Vagina (tissue), 2 donors: ENCODE measurements around the gene C1QTNF6.

Source experiments
- POLR2A ChIP-seq, 2 donors: fragments of 450-650 bp; IDR thresholded peaks; one replicate each; pipeline ENCODE4 v1.6.1; 2017; ENCODE audit warnings: antibody characterized with exemption in 2 of 2, mild to moderate bottlenecking in 2 of 2, moderate library complexity in 2 of 2
- TF ChIP-seq, protein P1 (sequence below), 3 experiments: fragments of 450-650 bp in 2 of 3; fragments of 200-600 bp in 1 of 3; sonication (generic) in 1 of 3; IDR thresholded peaks; one replicate each; pipeline ENCODE4 v1.5.1; 2017 to 2019; ENCODE audit warnings: antibody characterized with exemption in 3 of 3, mild to moderate bottlenecking in 2 of 3, moderate library complexity in 2 of 3

DNA sequence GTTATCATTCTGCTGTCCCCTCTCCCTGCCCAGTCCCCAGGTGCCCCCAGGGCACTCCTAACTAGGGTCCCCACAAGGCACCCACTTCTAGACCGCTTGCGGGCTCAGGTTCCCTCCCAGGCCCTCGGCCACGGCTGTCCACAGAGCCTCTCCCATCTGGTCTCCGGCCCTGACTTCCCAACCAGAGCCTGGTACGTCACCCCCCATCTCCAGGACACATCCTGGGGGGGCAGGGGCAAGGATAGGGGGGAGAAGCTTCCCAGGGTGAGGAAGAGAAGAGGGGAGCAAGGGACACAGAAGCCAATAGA lies 23.8 kb upstream of the C1QTNF6 start:
- TF ChIP-seq, protein P1, sequence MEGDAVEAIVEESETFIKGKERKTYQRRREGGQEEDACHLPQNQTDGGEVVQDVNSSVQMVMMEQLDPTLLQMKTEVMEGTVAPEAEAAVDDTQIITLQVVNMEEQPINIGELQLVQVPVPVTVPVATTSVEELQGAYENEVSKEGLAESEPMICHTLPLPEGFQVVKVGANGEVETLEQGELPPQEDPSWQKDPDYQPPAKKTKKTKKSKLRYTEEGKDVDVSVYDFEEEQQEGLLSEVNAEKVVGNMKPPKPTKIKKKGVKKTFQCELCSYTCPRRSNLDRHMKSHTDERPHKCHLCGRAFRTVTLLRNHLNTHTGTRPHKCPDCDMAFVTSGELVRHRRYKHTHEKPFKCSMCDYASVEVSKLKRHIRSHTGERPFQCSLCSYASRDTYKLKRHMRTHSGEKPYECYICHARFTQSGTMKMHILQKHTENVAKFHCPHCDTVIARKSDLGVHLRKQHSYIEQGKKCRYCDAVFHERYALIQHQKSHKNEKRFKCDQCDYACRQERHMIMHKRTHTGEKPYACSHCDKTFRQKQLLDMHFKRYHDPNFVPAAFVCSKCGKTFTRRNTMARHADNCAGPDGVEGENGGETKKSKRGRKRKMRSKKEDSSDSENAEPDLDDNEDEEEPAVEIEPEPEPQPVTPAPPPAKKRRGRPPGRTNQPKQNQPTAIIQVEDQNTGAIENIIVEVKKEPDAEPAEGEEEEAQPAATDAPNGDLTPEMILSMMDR (IDR thresholded peaks at IDR 0.05), result no peak
- no peak for TF ChIP-seq POLR2A (IDR thresholded peaks at IDR 0.05)
